ENCODE measurements around the gene ITPK1.
"Not testable (repeated sequence)": the region's sequence is repeated elsewhere in the genome, so short reads cannot be mapped to it uniquely, and the experiment has no call there.

Gene ITPK1

DNA sequence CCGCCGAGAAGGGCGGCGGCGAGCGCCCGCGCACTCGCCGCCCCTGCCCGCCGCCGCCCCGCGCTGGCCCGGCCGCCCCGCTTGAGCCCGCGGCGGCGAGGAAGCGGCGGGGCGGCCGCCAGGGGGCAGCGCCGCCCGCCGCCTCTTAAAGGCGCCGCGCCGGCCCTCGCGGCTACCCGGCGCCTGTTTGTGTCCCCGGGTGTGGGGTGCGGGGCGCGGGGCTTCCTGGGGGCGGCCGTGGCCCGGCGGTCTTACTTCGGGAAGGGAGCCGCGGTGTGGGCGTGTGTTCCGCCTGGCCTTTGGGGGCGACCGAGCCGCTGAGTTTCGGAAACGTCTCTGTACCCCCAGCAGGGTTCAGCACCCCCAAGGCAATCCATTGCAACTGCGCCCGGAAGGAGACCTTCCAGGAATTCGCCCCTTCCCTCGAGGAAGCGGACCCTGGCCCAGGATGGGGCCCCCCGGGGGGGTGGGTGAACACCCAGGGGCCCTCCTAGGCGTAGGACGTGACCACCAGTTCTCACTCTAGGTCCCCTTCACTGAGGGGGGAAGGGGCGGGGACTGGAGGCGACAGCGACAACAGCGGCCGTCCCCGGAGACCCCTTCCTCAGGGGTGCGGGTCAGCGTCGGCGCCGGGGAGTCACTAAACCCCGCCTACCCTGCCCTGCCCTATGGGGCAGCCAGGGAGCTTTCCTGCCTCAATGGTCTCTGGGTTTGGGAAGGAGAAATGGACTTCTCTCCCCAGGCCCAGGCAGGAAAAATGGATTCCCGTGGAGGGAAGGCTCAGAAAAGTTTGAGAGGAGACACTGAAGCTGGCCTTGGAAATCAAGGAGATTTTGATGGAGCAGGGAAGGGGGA, at the start of gene ITPK1:
Gene ITPK1, minus strand, starts transcription at position 105 of the 855 bp plus-strand sequence. CDS start 762 bp downstream, outside the sequence.
- peak within 1 kb of the TSS; percentile 77 for H3K4me3 ChIP-seq (ENCODE audit: low read depth, low read length)
- TF ChIP-seq, protein P1, sequence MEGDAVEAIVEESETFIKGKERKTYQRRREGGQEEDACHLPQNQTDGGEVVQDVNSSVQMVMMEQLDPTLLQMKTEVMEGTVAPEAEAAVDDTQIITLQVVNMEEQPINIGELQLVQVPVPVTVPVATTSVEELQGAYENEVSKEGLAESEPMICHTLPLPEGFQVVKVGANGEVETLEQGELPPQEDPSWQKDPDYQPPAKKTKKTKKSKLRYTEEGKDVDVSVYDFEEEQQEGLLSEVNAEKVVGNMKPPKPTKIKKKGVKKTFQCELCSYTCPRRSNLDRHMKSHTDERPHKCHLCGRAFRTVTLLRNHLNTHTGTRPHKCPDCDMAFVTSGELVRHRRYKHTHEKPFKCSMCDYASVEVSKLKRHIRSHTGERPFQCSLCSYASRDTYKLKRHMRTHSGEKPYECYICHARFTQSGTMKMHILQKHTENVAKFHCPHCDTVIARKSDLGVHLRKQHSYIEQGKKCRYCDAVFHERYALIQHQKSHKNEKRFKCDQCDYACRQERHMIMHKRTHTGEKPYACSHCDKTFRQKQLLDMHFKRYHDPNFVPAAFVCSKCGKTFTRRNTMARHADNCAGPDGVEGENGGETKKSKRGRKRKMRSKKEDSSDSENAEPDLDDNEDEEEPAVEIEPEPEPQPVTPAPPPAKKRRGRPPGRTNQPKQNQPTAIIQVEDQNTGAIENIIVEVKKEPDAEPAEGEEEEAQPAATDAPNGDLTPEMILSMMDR (IDR thresholded peaks at IDR 0.05; ENCODE audit: borderline replicate concordance, insufficient read depth, low read depth, low read length) = peak; percentile 60

DNA sequence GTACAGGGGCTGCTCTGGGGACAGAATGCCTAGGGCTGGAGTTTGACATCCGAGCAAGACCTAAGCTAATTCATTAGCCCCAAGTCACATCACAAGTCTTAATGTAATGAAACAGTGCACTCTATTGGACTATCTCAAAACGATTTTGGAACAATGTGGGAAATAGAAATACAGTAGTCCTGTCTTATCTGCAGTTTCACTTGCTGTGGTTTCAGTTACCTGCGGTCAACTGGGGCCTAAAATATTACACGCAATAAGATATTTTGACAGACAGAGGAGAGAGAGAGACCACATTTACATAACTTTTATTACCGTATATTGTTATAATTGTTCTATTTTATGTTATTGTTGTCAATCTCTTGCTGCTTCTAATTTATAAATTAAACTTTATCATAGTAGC, 47.8 kb upstream of the ITPK1 start:
- no peak overlapping the region for H3K4me3 ChIP-seq (ENCODE audit: low read depth, low read length)
- TF ChIP-seq, protein P1 (IDR thresholded peaks at IDR 0.05; ENCODE audit: borderline replicate concordance, insufficient read depth, low read depth, low read length) = no peak

DNA sequence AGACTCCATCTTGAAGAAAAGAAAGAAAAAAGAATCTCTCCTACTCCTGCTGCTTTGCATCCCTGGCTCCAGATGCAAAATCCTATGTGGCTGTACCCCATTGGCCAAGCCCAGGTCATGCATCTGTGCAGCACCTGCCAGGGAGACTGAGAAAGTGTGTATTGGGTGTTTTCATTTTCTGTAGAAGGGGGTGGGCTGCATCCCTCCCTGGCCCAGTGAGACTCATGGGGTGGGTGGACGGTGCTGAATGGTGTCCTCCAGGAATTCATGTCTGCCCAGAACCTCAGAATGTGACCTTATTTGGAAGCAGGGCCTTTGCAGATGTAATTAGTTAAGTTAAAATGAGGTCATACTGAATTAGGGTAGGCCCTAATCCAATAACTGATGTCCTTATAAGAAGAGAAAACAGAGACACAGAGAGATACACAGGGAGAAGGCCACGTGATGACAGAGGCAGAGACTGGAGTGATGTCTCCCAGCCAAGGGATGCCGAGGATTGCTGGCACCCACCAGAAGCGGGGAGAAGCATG, 45.8 kb upstream of the ITPK1 start:
- no peak overlapping the region for H3K4me3 ChIP-seq (ENCODE audit: low read depth, low read length)
- TF ChIP-seq, protein P1 (IDR thresholded peaks at IDR 0.05; ENCODE audit: borderline replicate concordance, insufficient read depth, low read depth, low read length) = no peak

DNA sequence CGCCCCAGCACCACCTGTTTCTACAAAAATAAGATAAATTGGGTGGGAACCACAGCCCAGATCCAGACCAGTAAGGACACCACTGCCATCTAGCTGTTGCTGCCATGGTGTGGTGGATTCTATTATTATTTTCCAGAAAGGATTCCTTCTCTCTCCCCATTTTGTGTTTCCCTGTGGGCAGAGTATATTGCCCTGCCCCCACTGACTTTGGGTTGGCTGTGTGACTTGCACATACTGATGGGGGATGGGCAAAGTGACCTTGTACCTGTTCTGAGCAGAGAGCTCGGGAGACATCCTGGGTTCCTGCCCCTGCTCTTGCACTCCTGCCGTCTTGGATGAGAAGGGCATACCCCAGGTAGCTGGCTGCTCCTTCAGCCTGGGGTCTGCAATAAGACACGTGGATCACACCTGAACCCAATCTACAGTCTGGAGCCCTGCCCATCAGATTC, 44.7 kb upstream of the ITPK1 start:
- H3K4me3 ChIP-seq (ENCODE audit: low read depth, low read length) = no peak overlapping the region
- TF ChIP-seq, protein P1 (IDR thresholded peaks at IDR 0.05; ENCODE audit: borderline replicate concordance, insufficient read depth, low read depth, low read length) = peak; percentile 26; the same call in 1 of the 2 replicates

GRCh38 chr14:93159625-93160352, 44.1 kb upstream of the ITPK1 start:
- not testable (repeated sequence) for H3K4me3 ChIP-seq (ENCODE audit: low read depth, low read length)

- H3K4me3 ChIP-seq (ENCODE audit: low read depth, low read length) = not testable (repeated sequence)
These were observed 42.6 kb upstream of the ITPK1 start for GRCh38 chr14:93158349-93158748.

- TF ChIP-seq, protein P1 (IDR thresholded peaks at IDR 0.05; ENCODE audit: borderline replicate concordance, insufficient read depth, low read depth, low read length) = no peak
- no peak overlapping the region for H3K4me3 ChIP-seq (ENCODE audit: low read depth, low read length)
These were observed 41.1 kb upstream of the ITPK1 start for GRCh38 chr14:93156693-93157369.

Data from GM12875 (cell line).